ENCODE data around the gene ZFP91.

DNA sequence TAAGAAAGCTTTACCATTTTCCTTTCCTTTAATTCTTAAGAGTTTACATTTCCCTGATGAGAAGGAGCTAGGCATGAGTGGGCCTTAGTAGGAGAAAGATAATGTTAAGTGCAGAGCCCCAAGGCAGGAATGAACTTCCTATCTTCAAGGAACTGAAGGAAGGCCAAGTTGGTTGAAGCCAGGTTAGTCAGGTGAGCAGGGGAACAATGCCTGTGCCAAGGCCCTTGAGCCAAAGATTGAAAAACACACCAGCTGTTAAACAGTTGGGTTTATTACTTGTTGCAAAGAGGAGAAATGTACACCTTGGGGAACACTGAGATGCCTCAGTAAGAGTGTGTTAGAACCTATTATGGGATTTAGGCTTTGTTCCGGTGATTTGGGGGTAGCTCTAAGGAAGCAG, 53.6 kb downstream of the ZFP91 start:
- TF ChIP-seq MAFK (IDR thresholded peaks at IDR 0.05; ENCODE audit: low read depth, low read length) (no peak), CEBPB (IDR thresholded peaks at IDR 0.05; ENCODE audit: low read depth, low read length) (no peak), CTCF (conservative IDR thresholded peaks at IDR 0.05; ENCODE audit: low read depth, low read length) (no peak), USF2 (IDR thresholded peaks at IDR 0.05; ENCODE audit: low read depth, low read length) (no peak), POLR2A (IDR thresholded peaks at IDR 0.05; ENCODE audit: low read depth, low read length) (no peak), BHLHE40 (IDR thresholded peaks at IDR 0.05; ENCODE audit: low read depth, low read length) (no peak), MXI1 (IDR thresholded peaks at IDR 0.05; ENCODE audit: borderline replicate concordance, low read depth, low read length) (no peak)
